Spleen (tissue), 11 donors: ENCODE measurements around the gene ITGA6. TPM values are rescaled to one million over a fixed set of nuclear protein-coding genes. Genes with fewer than 3 reads are reported as not detected.

Experiments
- DNase-seq: peaks from one replicate; pipeline ENCODE4 v3.0.0-alpha.2; 2020
- H3K27ac ChIP-seq, 8 donors: fragments of 200-600 bp; sonication (generic) in 7 of 8; 1 replicate in 4 of 8; 2 replicates in 4 of 8; pipeline versions ENCODE4 v1.5.0 to v1.8.0; 2016 to 2021; ENCODE audit warnings: inconsistent platforms in 4 of 8, mild to moderate bottlenecking in 4 of 8, moderate library complexity in 1 of 8
- H3K27me3 ChIP-seq, 7 donors: fragments of 200-600 bp; sonication (generic) in 6 of 7; replicated peaks in 1 of 7; 1 replicate in 4 of 7; 2 replicates in 3 of 7; pipeline versions ENCODE4 v1.5.0 to v1.8.0; 2016 to 2021; ENCODE audit warnings: inconsistent platforms in 3 of 7, mild to moderate bottlenecking in 1 of 7
- H3K36me3 ChIP-seq, 6 donors: fragments of 200-600 bp; sonication (generic) in 5 of 6; 1 replicate in 4 of 6; 2 replicates in 2 of 6; pipeline versions ENCODE4 v1.5.0 to v1.8.0; 2016 to 2021; ENCODE audit warnings: inconsistent platforms in 2 of 6
- H3K4me1 ChIP-seq, 6 donors: fragments of 200-600 bp; sonication (generic) in 5 of 6; 1 replicate in 3 of 6; 2 replicates in 3 of 6; pipeline versions ENCODE4 v1.5.0 to v1.8.0; 2016 to 2021; ENCODE audit warnings: inconsistent platforms in 3 of 6
- H3K4me3 ChIP-seq, 8 donors: fragments of 200-600 bp; sonication (generic) in 7 of 8; 1 replicate in 4 of 8; 2 replicates in 4 of 8; pipeline versions ENCODE4 v1.5.0 to v1.8.0; 2016 to 2021; ENCODE audit warnings: inconsistent platforms in 4 of 8, mild to moderate bottlenecking in 4 of 8, moderate library complexity in 2 of 8
- H3K9me3 ChIP-seq, 8 donors: fragments of 200-600 bp; sonication (generic) in 7 of 8; 1 replicate in 4 of 8; 2 replicates in 4 of 8; pipeline versions ENCODE4 v1.5.0 to v1.8.0; 2016 to 2021; ENCODE audit warnings: inconsistent platforms in 4 of 8
- CTCF ChIP-seq, 11 experiments: fragments of 200-600 bp in 7 of 11; fragments of 450-650 bp in 4 of 11; sonication (generic) in 4 of 11; IDR thresholded peaks in 8 of 11; conservative IDR thresholded peaks in 3 of 11; 1 replicate in 7 of 11; 2 replicates in 4 of 11; pipeline versions ENCODE4 v1.4.0 to v1.8.0; 2016 to 2021; ENCODE audit warnings: antibody characterized with exemption in 11 of 11, inconsistent platforms in 4 of 11, mild to moderate bottlenecking in 1 of 11
- POLR2A ChIP-seq, 3 donors: fragments of 450-650 bp; IDR thresholded peaks; one replicate each; pipeline ENCODE4 v1.5.1; 2017; ENCODE audit warnings: antibody characterized with exemption in 3 of 3, mild to moderate bottlenecking in 1 of 3
- POLR2AphosphoS5 ChIP-seq, 3 donors: sonication (generic); formaldehyde crosslinking; IDR thresholded peaks; one replicate each; pipeline ENCODE4 v1.5.1; 2017; ENCODE audit warnings: antibody characterized with exemption in 3 of 3
- WGBS, 5 donors: extraction: QIAGEN DNeasy Blood & Tissue Kit in 3 of 5; methylation state at CpG; one replicate each; pipeline versions ENCODE4 v1.1.5 to v1.1.7; 2013 to 2018; 5-methylcytosine and 5-hydroxymethylcytosine counted together
- intact Hi-C: fragments of 100-400 bp; cut with DNase I; formaldehyde crosslinking; loops from one replicate; pipeline ENCODE4 v1.15.0; 2023; ENCODE audit warnings: low total_unique reads
- polyA plus RNA-seq, 3 donors: library from polyadenylated mRNA; stranded (reverse); fragments of 200-250 nt; gene quantifications; one replicate each; pipeline ENCODE4 v1.2.1, GENCODE V29; 2013
- total RNA-seq, 7 donors: library from RNA; depleted of rRNA in 3 of 7; stranded (reverse); fragments of >200 nt in 3 of 7; fragmentation: NEBNext Ultra II Directional in 4 of 7; extraction: Animal tissue kit (Norgen Biotek cat#: 25700) in 4 of 7; gene quantifications; one replicate each; pipeline versions ENCODE4 v1.1.0 to v1.2.1, GENCODE V29; 2016 to 2021
- donor health status: healthy with polysubstance abuse.
- donor health status: DM: no; HTN: no; CAD: no; lungs with moderate emphysema.
- donor health status: DM: no; HTN: no; CAD: no.
- donor health status: Bipolar disorder and iron deficiency.
- donor health status: healthy.
- donor health status: DM: no; HTN: no; CAD: no.
- donor health status: DM: yes; HTN: yes; CAD: no.

Gene ITGA6
- total and polyA plus RNA-seq, 10 donors = 6.9 to 172 (median 88.8) TPM

- H3K4me1 ChIP-seq = peaks cover 41 to 83% (median 66%) of the 10 kb centered on the region in 6 donors
- TF ChIP-seq CTCF (IDR thresholded peaks at IDR 0.05 in 8 of 11, conservative IDR thresholded peaks at IDR 0.05 in 3 of 11) (no peak), POLR2AphosphoS5 (IDR thresholded peaks at IDR 0.05) (peak in 1 of 3 donors; percentile 62), POLR2A (IDR thresholded peaks at IDR 0.05) (no peak)
- peak overlapping the region in 2 of 8 donors; percentile 11 to 50 for H3K4me3 ChIP-seq
- peaks cover 0 to 20% (median 3%) of the 10 kb centered on the region in 6 donors for H3K36me3 ChIP-seq
- peak overlapping the region; percentile 22 to 84 (median 66) for H3K27ac ChIP-seq
- no peak for DNase-seq
- no peaks in the 10 kb centered on the region for H3K9me3 ChIP-seq
- 27 to 40% (median 29%) methylated on average over 5 of the region's 5 CpGs for WGBS, 5 donors
- no peaks in the 10 kb centered on the region for H3K27me3 ChIP-seq
- intact Hi-C loops = loop anchor here (2.0 to 5.0 kb wide), 2 partner anchors 36 to 290 kb away; partner anchors contain the start of gene ITGA6
These were observed 35.5 kb downstream of the ITGA6 start for GRCh38 chr2:172462849-172463381.

- peak overlapping the region; percentile 2 to 84 (median 61) for H3K27ac ChIP-seq
These were observed 37.2 kb downstream of the ITGA6 start for GRCh38 chr2:172464400-172465129.

GRCh38 chr2:172465417-172466334 is 38.3 kb downstream of the ITGA6 start:
- Histone ChIP-seq H3K9me3 (no peaks in the 10 kb centered on the region), H3K27me3 (no peaks in the 10 kb centered on the region), H3K27ac (peak overlapping the region in 7 of 8 donors; percentile 12 to 84 (median 64)), H3K4me1 (peaks cover 41 to 56% (median 52%) of the 10 kb centered on the region in 6 donors), H3K36me3 (peaks cover 0 to 29% (median 4%) of the 10 kb centered on the region in 6 donors), H3K4me3 (peak overlapping the region in 1 of 8 donors; percentile 8)
- DNase-seq = peak; percentile 80
- WGBS, 5 donors = 53 to 65% (median 57%) methylated on average over 24 of the region's 24 CpGs
- TF ChIP-seq POLR2AphosphoS5 (IDR thresholded peaks at IDR 0.05) = peak in 1 of 3 donors; percentile 12
- peak; percentile 77 to 93 (median 85) for TF ChIP-seq CTCF (IDR thresholded peaks at IDR 0.05 in 8 of 11, conservative IDR thresholded peaks at IDR 0.05 in 3 of 11)
- TF ChIP-seq POLR2A (IDR thresholded peaks at IDR 0.05) = no peak
- intact Hi-C loops = no loop called here

More at GRCh38 chr2:172464400-172465129, 37.2 kb downstream of the ITGA6 start:
- Histone ChIP-seq H3K27me3 (no peaks in the 10 kb centered on the region), H3K36me3 (peaks cover 0 to 29% (median 4%) of the 10 kb centered on the region in 6 donors), H3K4me3 (no peak overlapping the region), H3K4me1 (peaks cover 41 to 67% (median 63%) of the 10 kb centered on the region in 6 donors), H3K9me3 (no peaks in the 10 kb centered on the region)
- intact Hi-C loops = loop anchor here (5.0 kb wide), 1 partner anchor 37 kb away; the partner anchor contains the start of gene ITGA6
- WGBS, 5 donors = 69 to 78% (median 76%) methylated on average over 4 of the region's 4 CpGs
- TF ChIP-seq CTCF (IDR thresholded peaks at IDR 0.05 in 8 of 11, conservative IDR thresholded peaks at IDR 0.05 in 3 of 11) (no peak), POLR2AphosphoS5 (IDR thresholded peaks at IDR 0.05) (no peak), POLR2A (IDR thresholded peaks at IDR 0.05) (no peak)
- no peak for DNase-seq
